IMR-90 (cell line): ENCODE results near the gene PSPN. TPM values are rescaled to one million over a fixed set of nuclear protein-coding genes. Genes with fewer than 3 reads are reported as not detected.

Experiments used
- ATAC-seq: fragments of 200-7000 bp; cut with Tn5 transposase; 2 replicates; pipeline ENCODE4 v1.9.1; 2020; ENCODE audit warnings: low read depth, mild to moderate bottlenecking, moderate library complexity
- BruUV-seq: library from RNA; stranded (reverse); fragments of 400-500 nt; replicated peaks from 2 replicates; lab custom pipeline; 2021; lab: Mats Ljungman, UMichigan
- CTCF ChIA-PET: fragments of 300-600 bp; formaldehyde crosslinking; extraction: SDS; loops from one replicate; lab custom pipeline; 2021; ENCODE audit warnings: antibody characterized with exemption; lab: Yijun Ruan, JAX
- POLR2A ChIA-PET: fragments of 300-600 bp; sonication (Branson Sonifier 250); formaldehyde crosslinking; loops from one replicate; lab custom pipeline; 2022; ENCODE audit warnings: antibody characterized with exemption; ENCODE audit not compliant: unreplicated experiment; lab: Charles Lee
- DNase-seq: peaks from one replicate; pipeline ENCODE4 v3.0.0; 2013
- H2AFZ ChIP-seq: replicated peaks from 2 replicates; pipeline ENCODE3; 2013; ENCODE audit warnings: low read length, mild to moderate bottlenecking; ENCODE audit not compliant: poor library complexity
- H2AK5ac ChIP-seq: 2 replicates; pipeline ENCODE4 v1.6.1; 2013; ENCODE audit warnings: low read depth, low read length, inconsistent platforms
- H2AK9ac ChIP-seq: replicated peaks from 2 replicates; pipeline ENCODE3; 2013; ENCODE audit warnings: mild to moderate bottlenecking, low read depth, low read length, moderate library complexity; ENCODE audit not compliant: poor library complexity
- H2BK120ac ChIP-seq: 2 replicates; pipeline ENCODE4 v1.6.1; 2013; ENCODE audit warnings: low read depth, low read length, inconsistent platforms
- H2BK15ac ChIP-seq: 3 replicates; pipeline ENCODE4 v1.6.1; 2013; ENCODE audit warnings: low read depth, low read length, inconsistent platforms
- H2BK20ac ChIP-seq: 2 replicates; pipeline ENCODE4 v1.6.1; 2013; ENCODE audit warnings: low read depth, mild to moderate bottlenecking, inconsistent platforms, low read length, moderate library complexity
- H2BK5ac ChIP-seq: 2 replicates; pipeline ENCODE4 v1.6.1; 2013; ENCODE audit warnings: mild to moderate bottlenecking, low read depth, low read length, inconsistent platforms; ENCODE audit not compliant: poor library complexity, severe bottlenecking
- H3K14ac ChIP-seq: replicated peaks from 2 replicates; pipeline ENCODE4 v1.6.1; 2013; ENCODE audit warnings: low read depth, low read length, inconsistent platforms
- H3K18ac ChIP-seq: 2 replicates; pipeline ENCODE4 v1.6.1; 2013; ENCODE audit warnings: low read depth, low read length, control low read depth
- H3K23ac ChIP-seq: 2 replicates; pipeline ENCODE4 v1.6.1; 2013; ENCODE audit warnings: low read depth, low read length, inconsistent platforms
- H3K27ac ChIP-seq: 2 replicates; pipeline ENCODE4 v1.5.1; 2013; ENCODE audit warnings: mild to moderate bottlenecking, control low read depth, low read length; ENCODE audit not compliant: insufficient read depth
- H3K27me3 ChIP-seq: 2 replicates; pipeline ENCODE4 v1.6.1; 2013; ENCODE audit warnings: low read length; ENCODE audit not compliant: control insufficient read depth, insufficient read depth
- H3K36me3 ChIP-seq: 2 replicates; pipeline ENCODE4 v1.6.1; 2013; ENCODE audit warnings: low read length, mixed read lengths; ENCODE audit not compliant: control insufficient read depth, insufficient read depth
- H3K4ac ChIP-seq: 2 replicates; pipeline ENCODE4 v1.6.1; 2013; ENCODE audit warnings: low read depth, low read length, inconsistent platforms
- H3K4me1 ChIP-seq: 2 replicates; pipeline ENCODE4 v1.6.1; 2013; ENCODE audit warnings: low read length, mixed read lengths; ENCODE audit not compliant: control insufficient read depth, insufficient read depth
- H3K4me2 ChIP-seq: 2 replicates; pipeline ENCODE4 v1.6.1; 2013; ENCODE audit warnings: low read depth, mild to moderate bottlenecking, control low read depth, low read length, moderate library complexity
- H3K4me3 ChIP-seq: 2 replicates; pipeline ENCODE4 v1.5.1; 2013; ENCODE audit warnings: low read depth, mild to moderate bottlenecking, control low read depth, low read length, moderate library complexity; ENCODE audit not compliant: insufficient read depth
- H3K56ac ChIP-seq: 2 replicates; pipeline ENCODE4 v1.6.1; 2013; ENCODE audit warnings: low read length, inconsistent platforms; ENCODE audit not compliant: insufficient read depth; ENCODE audit errors: extremely low read depth
- H3K79me1 ChIP-seq, 2 experiments: 2 replicates each; pipeline ENCODE4 v1.6.1; 2013; ENCODE audit warnings: low read length in 2 of 2, inconsistent platforms in 1 of 2, low read depth in 1 of 2
- H3K9ac ChIP-seq: 2 replicates; pipeline ENCODE4 v1.6.1; 2013; ENCODE audit warnings: low read depth, low read length, control low read depth
- H3K9me1 ChIP-seq: 2 replicates; pipeline ENCODE4 v1.6.1; 2013; ENCODE audit warnings: low read length, inconsistent platforms; ENCODE audit not compliant: insufficient read depth
- H3K9me3 ChIP-seq: 2 replicates; pipeline ENCODE4 v1.6.1; 2013; ENCODE audit warnings: low read length; ENCODE audit not compliant: control insufficient read depth, insufficient read depth
- H4K20me1 ChIP-seq: 2 replicates; pipeline ENCODE4 v1.6.1; 2013; ENCODE audit warnings: low read length, inconsistent platforms; ENCODE audit not compliant: insufficient read depth
- H4K5ac ChIP-seq: 2 replicates; pipeline ENCODE4 v1.6.1; 2013; ENCODE audit warnings: mild to moderate bottlenecking, low read depth, low read length, control low read depth
- H4K8ac ChIP-seq, 2 experiments: 2 replicates each; pipeline ENCODE4 v1.6.1; 2013; ENCODE audit warnings: low read depth in 2 of 2, low read length in 2 of 2, control low read depth in 1 of 2, inconsistent platforms in 1 of 2
- H4K91ac ChIP-seq: 2 replicates; pipeline ENCODE4 v1.6.1; 2013; ENCODE audit warnings: low read depth, low read length, inconsistent platforms; ENCODE audit not compliant: insufficient read depth
- MAFK ChIP-seq: IDR thresholded peaks from 2 replicates; pipeline ENCODE4 v1.6.1; 2012; ENCODE audit warnings: low read depth, low read length, improper control_type of control experiment
- RFX5 ChIP-seq: IDR thresholded peaks from 2 replicates; pipeline ENCODE4 v1.8.0; 2012; ENCODE audit warnings: low read depth, mild to moderate bottlenecking, low read length, moderate library complexity
- SMC3 ChIP-seq: fragments of 150-350 bp; IDR thresholded peaks from 2 replicates; pipeline ENCODE4 v1.6.1; 2016; ENCODE audit warnings: low read depth, mild to moderate bottlenecking, antibody characterized with exemption, low read length, moderate library complexity
- WGBS, 2 experiments: methylation state at CpG; one replicate each; pipeline versions ENCODE4 v1.1.5 to v1.1.7; 2013; ENCODE audit warnings: missing lambda C conversion rate in 2 of 2; ENCODE audit not compliant: insufficient read length in 1 of 2; ENCODE audit errors: extremely low coverage in 2 of 2; 5-methylcytosine and 5-hydroxymethylcytosine counted together
- dilution Hi-C: fragments of 300-500 bp; cut with HindIII; formaldehyde crosslinking; loops from one replicate; pipeline ENCODE4 v1.14.3; 2018; ENCODE audit warnings: low sequenced_read_pairs; ENCODE audit not compliant: unreplicated experiment
- in situ Hi-C: fragments of 300-500 bp; cut with MboI; formaldehyde crosslinking; loops from 3 replicates; pipeline ENCODE4 v1.14.3; 2019; ENCODE audit warnings: low sequenced_read_pairs, inconsistent platforms, mixed read lengths
- intact Hi-C: fragments of 100-400 bp; cut with micrococcal nuclease; formaldehyde crosslinking; loops from 2 replicates; pipeline ENCODE4 v1.10.0; 2022
- polyA plus RNA-seq, 3 experiments: library from polyadenylated mRNA; depleted of rRNA; stranded (reverse); fragments of >200 nt; gene quantifications; 2 replicates each; pipeline ENCODE4 v1.2.3, GENCODE V29; 2012; ENCODE audit warnings: low replicate concordance in 1 of 3
- total RNA-seq: library from RNA; depleted of rRNA; stranded (reverse); fragments of >200 nt; gene quantifications from 2 replicates; pipeline ENCODE4 v1.2.3, GENCODE V29; 2012

The PSPN gene
- total and polyA plus RNA-seq, 2 of the 4 experiments (the other 2 are of a cell fraction): 0.34 to 0.54 TPM

GRCh38 chr19:6392221-6393073, 16.7 kb upstream of the PSPN start:
- peak overlapping the region; percentile 38 for H2BK5ac ChIP-seq
- no peak overlapping the region for H2BK120ac ChIP-seq
- in situ Hi-C loops: no loop called here
- no peak overlapping the region for H2BK20ac ChIP-seq
- ChIA-PET CTCF (no interaction called here), POLR2A (no interaction called here)
- no peak overlapping the region for H2BK15ac ChIP-seq
- H3K9ac ChIP-seq: peak overlapping the region; percentile 77
- peak overlapping the region; percentile 82; the same call in 1 of the 2 replicates for H2AK5ac ChIP-seq
- intact Hi-C loops: loop anchor here (1.0 kb wide), 2 partner anchors 19 to 174 kb away; no protein-coding TSS in a partner anchor
- H3K27ac ChIP-seq: peak overlapping the region; percentile 90
- BruUV-seq: TSS peak; percentile 72
- peak overlapping the region; percentile 25; the same call in 1 of the 2 replicates for H3K18ac ChIP-seq
- no peaks in the 10 kb centered on the region for H3K27me3 ChIP-seq
- H3K4me1 ChIP-seq: peaks cover 11% of the 10 kb centered on the region
- peaks cover 14 to 31% of the 10 kb centered on the region in 2 experiments for H3K79me1 ChIP-seq
- ATAC-seq (peak; percentile 10; the same call in 1 of the 2 replicates), DNase-seq (no peak)
- peak overlapping the region; percentile 72 for H3K56ac ChIP-seq
- peak overlapping the region; percentile 81; the same call in 1 of the 2 replicates for H3K23ac ChIP-seq
- H3K9me3 ChIP-seq: no peaks in the 10 kb centered on the region
- H4K20me1 ChIP-seq: no peaks in the 10 kb centered on the region
- peaks cover 24% of the 10 kb centered on the region for H3K36me3 ChIP-seq
- H2AK9ac ChIP-seq: peak overlapping the region; percentile 96
- peak overlapping the region; percentile 66 for H3K4me3 ChIP-seq
- H3K4me2 ChIP-seq: peak overlapping the region; percentile 100
- 3% methylated on average over 13 of the region's 30 CpGs; no CpG with 5 or more reads in 1 of the 2 experiments for WGBS, 2 experiments
- H2AFZ ChIP-seq: peak overlapping the region; percentile 99
- H3K4ac ChIP-seq: peak overlapping the region; percentile 69
- peaks cover 10% of the 10 kb centered on the region for H3K9me1 ChIP-seq
- dilution Hi-C loops: no loop called here
- H4K5ac ChIP-seq: peak overlapping the region; percentile 43
- peak overlapping the region; percentile 83 to 96 for H4K8ac ChIP-seq
- TF ChIP-seq SMC3 (no peak), RFX5 (no peak), MAFK (peak; percentile 65)
- H4K91ac ChIP-seq: peak overlapping the region; percentile 47
- peak overlapping the region; percentile 73 for H3K14ac ChIP-seq
